Measurements from ENCODE around the gene CAPN15. TPM values are rescaled to one million over a fixed set of nuclear protein-coding genes. Genes with fewer than 3 reads are reported as not detected.
A peak's percentile ranks its signal among the peaks of the same experiment; 100 is the strongest.

Gene CAPN15
- total RNA-seq, 4 donors from 2014 or later, result 21.8 to 42.7 (median 29.2) TPM

DNA sequence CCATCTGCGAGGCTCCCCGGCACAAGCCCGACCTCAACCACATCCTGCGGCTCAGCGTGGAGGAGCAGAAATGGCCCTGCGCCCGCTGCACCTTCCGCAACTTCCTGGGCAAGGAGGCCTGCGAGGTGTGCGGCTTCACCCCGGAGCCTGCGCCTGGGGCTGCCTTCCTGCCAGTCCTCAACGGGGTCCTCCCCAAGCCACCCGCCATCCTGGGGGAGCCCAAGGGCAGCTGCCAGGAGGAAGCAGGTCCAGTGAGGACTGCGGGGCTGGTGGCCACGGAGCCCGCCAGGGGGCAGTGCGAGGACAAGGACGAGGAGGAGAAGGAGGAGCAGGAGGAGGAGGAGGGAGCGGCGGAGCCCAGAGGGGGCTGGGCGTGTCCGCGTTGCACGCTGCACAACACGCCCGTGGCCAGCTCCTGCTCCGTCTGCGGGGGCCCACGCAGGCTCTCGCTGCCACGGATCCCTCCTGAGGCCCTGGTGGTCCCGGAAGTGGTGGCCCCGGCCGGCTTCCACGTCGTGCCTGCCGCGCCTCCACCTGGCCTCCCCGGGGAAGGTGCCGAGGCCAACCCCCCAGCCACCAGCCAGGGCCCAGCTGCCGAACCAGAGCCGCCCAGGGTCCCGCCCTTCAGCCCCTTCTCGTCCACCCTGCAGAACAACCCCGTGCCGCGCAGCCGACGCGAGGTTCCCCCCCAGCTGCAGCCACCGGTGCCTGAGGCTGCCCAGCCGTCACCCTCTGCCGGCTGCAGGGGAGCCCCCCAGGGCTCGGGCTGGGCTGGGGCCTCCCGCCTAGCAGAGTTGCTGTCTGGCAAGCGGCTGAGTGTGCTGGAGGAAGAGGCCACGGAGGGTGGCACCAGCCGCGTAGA is 19.6 kb downstream of the CAPN15 start:
- no peaks in the 10 kb centered on the region for H3K9me3 ChIP-seq

DNA sequence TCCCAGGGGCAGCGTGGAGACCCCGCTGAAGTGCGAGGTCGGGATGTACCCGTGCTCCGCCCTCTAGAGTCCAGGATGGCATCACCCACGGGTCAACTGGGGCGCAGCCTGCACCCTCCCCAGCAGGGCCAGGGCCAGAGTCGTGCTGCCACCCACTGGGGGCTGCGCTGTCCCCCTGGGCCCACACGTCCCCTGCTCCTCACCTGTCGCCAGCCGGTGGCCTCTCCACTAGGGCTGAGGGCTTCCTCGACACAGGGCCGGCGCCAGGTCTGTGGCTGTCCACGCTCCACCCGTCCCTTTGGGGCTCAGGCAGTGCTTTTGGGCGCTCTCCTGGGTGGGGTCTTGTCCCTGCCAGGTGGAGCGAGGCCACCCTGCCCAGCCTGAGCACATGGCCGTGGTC is 21.1 kb downstream of the CAPN15 start:
- H3K36me3 ChIP-seq, result peaks cover 0 to 68% of the 10 kb centered on the region in 2 donors
- no peaks in the 10 kb centered on the region for H3K9me3 ChIP-seq
- H3K4me3 ChIP-seq, result no peak overlapping the region
- no peak overlapping the region for H3K27ac ChIP-seq
- no peak for ATAC-seq
- WGBS, 2 donors (ENCODE audit: low coverage in 1 of 2), result 93% methylated on average over 3 of the region's 21 CpGs; no CpG with 5 or more reads in 1 of the 2 donors
- peaks cover 0 to 7% (median 0%) of the 10 kb centered on the region in 3 donors for H3K4me1 ChIP-seq
- H3K27me3 ChIP-seq, result no peaks in the 10 kb centered on the region
- TF ChIP-seq POLR2A (IDR thresholded peaks at IDR 0.05) (no peak), POLR2AphosphoS5 (IDR thresholded peaks at IDR 0.05) (no peak), EP300 (IDR thresholded peaks at IDR 0.05) (no peak)
- TF ChIP-seq, protein P1, sequence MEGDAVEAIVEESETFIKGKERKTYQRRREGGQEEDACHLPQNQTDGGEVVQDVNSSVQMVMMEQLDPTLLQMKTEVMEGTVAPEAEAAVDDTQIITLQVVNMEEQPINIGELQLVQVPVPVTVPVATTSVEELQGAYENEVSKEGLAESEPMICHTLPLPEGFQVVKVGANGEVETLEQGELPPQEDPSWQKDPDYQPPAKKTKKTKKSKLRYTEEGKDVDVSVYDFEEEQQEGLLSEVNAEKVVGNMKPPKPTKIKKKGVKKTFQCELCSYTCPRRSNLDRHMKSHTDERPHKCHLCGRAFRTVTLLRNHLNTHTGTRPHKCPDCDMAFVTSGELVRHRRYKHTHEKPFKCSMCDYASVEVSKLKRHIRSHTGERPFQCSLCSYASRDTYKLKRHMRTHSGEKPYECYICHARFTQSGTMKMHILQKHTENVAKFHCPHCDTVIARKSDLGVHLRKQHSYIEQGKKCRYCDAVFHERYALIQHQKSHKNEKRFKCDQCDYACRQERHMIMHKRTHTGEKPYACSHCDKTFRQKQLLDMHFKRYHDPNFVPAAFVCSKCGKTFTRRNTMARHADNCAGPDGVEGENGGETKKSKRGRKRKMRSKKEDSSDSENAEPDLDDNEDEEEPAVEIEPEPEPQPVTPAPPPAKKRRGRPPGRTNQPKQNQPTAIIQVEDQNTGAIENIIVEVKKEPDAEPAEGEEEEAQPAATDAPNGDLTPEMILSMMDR (IDR thresholded peaks at IDR 0.05), result no peak

More for the DNA sequence above, 19.6 kb downstream of the CAPN15 start:
- 45% methylated on average over 2 of the region's 60 CpGs; no CpG with 5 or more reads in 1 of the 2 donors for WGBS, 2 donors (ENCODE audit: low coverage in 1 of 2)
- TF ChIP-seq POLR2AphosphoS5 (IDR thresholded peaks at IDR 0.05), result no peak
- TF ChIP-seq, protein P1 (IDR thresholded peaks at IDR 0.05), result peak in 3 of 4 experiments; percentile 34 to 54 (median 52)
- Histone ChIP-seq H3K4me3 (peak overlapping the region in 1 of 2 donors; percentile 29), H3K36me3 (peaks cover 0 to 61% of the 10 kb centered on the region in 2 donors), H3K27me3 (no peaks in the 10 kb centered on the region), H3K27ac (no peak overlapping the region), H3K4me1 (peaks cover 0 to 7% (median 0%) of the 10 kb centered on the region in 3 donors)
- peak; percentile 61 for ATAC-seq

DNA sequence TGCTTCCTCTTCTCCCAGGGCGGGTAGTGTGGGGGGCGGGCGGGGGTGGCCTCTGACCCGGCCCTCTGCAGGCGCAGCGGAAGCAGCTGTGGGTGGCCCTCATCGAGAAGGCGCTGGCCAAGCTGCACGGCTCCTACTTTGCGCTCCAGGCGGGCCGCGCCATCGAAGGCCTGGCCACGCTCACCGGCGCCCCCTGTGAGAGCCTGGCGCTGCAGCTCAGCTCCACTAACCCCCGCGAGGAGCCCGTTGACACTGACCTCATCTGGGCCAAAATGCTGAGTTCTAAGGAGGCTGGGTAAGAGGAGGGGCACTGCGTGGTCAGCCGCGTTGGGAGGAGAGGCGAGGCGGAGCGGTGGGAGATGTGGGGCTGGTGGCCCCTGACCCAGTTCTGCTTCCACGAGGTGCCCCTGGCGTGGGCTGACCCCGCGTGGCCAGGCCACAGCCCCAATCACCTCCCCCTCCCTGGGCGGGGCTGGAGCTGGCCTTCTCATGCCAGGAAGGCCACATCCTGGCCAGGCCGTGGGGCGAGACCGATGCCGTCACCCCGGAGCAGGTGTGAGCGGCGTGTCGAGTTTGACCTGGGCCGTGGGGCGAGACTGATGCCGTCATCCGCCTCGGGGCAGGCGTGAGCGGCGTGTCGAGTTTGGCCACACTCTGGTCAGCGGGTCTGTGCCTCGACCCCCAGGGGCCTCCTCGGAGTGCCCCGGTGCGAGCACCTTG is 22.2 kb downstream of the CAPN15 start:
- Histone ChIP-seq H3K36me3 (peaks cover 0 to 71% of the 10 kb centered on the region in 2 donors), H3K4me1 (peaks cover 0 to 7% (median 0%) of the 10 kb centered on the region in 3 donors)

DNA sequence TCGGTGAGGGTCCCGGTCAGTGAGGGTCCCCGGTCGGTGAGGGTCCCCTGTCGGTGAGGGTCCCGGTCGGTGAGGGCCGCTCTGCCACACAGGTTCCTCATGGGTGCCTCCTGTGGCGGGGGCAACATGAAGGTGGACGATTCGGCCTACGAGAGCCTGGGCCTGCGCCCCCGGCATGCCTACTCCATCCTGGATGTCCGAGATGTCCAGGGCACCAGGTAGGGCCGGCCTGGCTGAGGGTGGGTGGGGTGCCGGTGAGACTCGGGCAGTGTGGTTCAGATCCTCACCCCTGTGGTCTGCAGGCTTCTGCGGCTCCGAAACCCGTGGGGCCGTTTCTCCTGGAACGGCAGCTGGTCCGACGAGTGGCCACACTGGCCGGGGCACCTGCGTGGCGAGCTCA is 23.7 kb downstream of the CAPN15 start:
- no peak for ATAC-seq
- no peaks in the 10 kb centered on the region for H3K27me3 ChIP-seq
- TF ChIP-seq, protein P1 (IDR thresholded peaks at IDR 0.05), result no peak
- no peak for TF ChIP-seq EP300 (IDR thresholded peaks at IDR 0.05)
- TF ChIP-seq POLR2A (IDR thresholded peaks at IDR 0.05), result no peak
- no peak for TF ChIP-seq POLR2AphosphoS5 (IDR thresholded peaks at IDR 0.05)
- peaks cover 0 to 7% (median 0%) of the 10 kb centered on the region in 3 donors for H3K4me1 ChIP-seq
- no peaks in the 10 kb centered on the region for H3K9me3 ChIP-seq
- H3K4me3 ChIP-seq, result no peak overlapping the region
- H3K27ac ChIP-seq, result no peak overlapping the region
- no CpG with 5 or more reads among the region's 28 CpGs for WGBS, 2 donors (ENCODE audit: low coverage in 1 of 2)
- peaks cover 0 to 71% of the 10 kb centered on the region in 2 donors for H3K36me3 ChIP-seq

More for the DNA sequence above, 22.2 kb downstream of the CAPN15 start:
- no peak overlapping the region for H3K27ac ChIP-seq
- H3K4me3 ChIP-seq, result no peak overlapping the region
- no peaks in the 10 kb centered on the region for H3K9me3 ChIP-seq
- ATAC-seq, result no peak
- TF ChIP-seq POLR2AphosphoS5 (IDR thresholded peaks at IDR 0.05), result no peak
- no peak for TF ChIP-seq POLR2A (IDR thresholded peaks at IDR 0.05)
- no peaks in the 10 kb centered on the region for H3K27me3 ChIP-seq
- no CpG with 5 or more reads among the region's 54 CpGs for WGBS, 2 donors (ENCODE audit: low coverage in 1 of 2)

DNA sequence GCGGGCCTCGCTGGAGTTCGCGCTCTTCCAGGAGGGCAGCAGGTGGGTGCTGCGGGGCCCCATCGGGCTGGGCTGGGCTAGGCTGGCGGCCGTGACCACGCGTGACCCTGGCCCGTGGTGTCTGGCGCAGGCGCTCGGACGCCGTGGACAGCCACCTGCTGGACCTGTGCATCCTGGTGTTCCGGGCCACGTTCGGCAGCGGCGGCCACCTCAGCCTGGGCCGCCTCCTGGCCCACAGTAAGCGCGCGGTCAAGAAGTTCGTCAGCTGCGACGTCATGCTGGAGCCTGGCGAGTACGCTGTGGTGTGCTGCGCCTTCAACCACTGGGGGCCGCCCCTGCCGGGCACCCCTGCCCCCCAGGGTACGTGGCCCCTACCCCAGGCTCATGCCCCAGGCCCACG is 24.7 kb downstream of the CAPN15 start:
- ATAC-seq, result no peak

More for the DNA sequence above, 24.7 kb downstream of the CAPN15 start:
- H3K27ac ChIP-seq, result no peak overlapping the region
- H3K4me3 ChIP-seq, result no peak overlapping the region
- peaks cover 0 to 6% (median 0%) of the 10 kb centered on the region in 3 donors for H3K4me1 ChIP-seq
- no peaks in the 10 kb centered on the region for H3K27me3 ChIP-seq
- TF ChIP-seq, protein P1 (IDR thresholded peaks at IDR 0.05), result no peak
- TF ChIP-seq POLR2AphosphoS5 (IDR thresholded peaks at IDR 0.05) (no peak), POLR2A (IDR thresholded peaks at IDR 0.05) (no peak), EP300 (IDR thresholded peaks at IDR 0.05) (no peak)
- H3K36me3 ChIP-seq, result peaks cover 0 to 66% of the 10 kb centered on the region in 2 donors
- H3K9me3 ChIP-seq, result no peaks in the 10 kb centered on the region
- WGBS, 2 donors (ENCODE audit: low coverage in 1 of 2), result no CpG with 5 or more reads among the region's 35 CpGs

Data from gastroesophageal sphincter (tissue), 4 donors.